Measurements from ENCODE around the gene IL6ST.

Gene IL6ST

DNA sequence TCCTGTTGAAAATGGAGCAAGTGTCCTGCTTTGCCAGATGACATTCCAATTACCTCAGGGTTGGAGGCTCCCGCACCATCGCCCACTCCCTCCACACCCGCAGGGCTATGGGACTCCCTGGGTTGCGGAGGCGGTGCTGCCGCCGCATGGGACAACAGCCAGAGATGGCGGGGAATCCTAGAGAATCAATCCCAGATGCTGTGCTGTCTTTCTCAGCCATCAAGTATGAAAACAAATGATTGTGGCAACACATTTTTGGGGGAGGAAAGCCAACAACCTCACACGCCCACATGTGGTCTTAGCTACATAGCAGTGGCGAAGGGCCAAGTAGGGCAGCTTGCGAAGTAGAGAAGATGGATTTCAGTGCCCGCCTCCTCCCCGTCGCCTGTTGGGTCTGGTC is 96.9 kb downstream of the IL6ST start:
- no peaks in the 10 kb centered on the region for H3F3A ChIP-seq (ENCODE audit: insufficient read depth, low read length)
- no peaks in the 10 kb centered on the region for H3K9me2 ChIP-seq (ENCODE audit: low read depth, low read length)
- no peaks in the 10 kb centered on the region for H3K27me3 ChIP-seq (ENCODE audit: insufficient read depth, low read length)
- H3K36me3 ChIP-seq (ENCODE audit: insufficient read depth, low read length), result no peaks in the 10 kb centered on the region
- H3K79me2 ChIP-seq (ENCODE audit: insufficient read depth, low read length), result no peaks in the 10 kb centered on the region
- no peaks in the 10 kb centered on the region for H3K4me1 ChIP-seq (ENCODE audit: insufficient read depth, low read length, severe bottlenecking)
- no peak for TF ChIP-seq EZH2 (IDR thresholded peaks at IDR 0.05; ENCODE audit: borderline replicate concordance, low read length)
- TF ChIP-seq, protein P1, sequence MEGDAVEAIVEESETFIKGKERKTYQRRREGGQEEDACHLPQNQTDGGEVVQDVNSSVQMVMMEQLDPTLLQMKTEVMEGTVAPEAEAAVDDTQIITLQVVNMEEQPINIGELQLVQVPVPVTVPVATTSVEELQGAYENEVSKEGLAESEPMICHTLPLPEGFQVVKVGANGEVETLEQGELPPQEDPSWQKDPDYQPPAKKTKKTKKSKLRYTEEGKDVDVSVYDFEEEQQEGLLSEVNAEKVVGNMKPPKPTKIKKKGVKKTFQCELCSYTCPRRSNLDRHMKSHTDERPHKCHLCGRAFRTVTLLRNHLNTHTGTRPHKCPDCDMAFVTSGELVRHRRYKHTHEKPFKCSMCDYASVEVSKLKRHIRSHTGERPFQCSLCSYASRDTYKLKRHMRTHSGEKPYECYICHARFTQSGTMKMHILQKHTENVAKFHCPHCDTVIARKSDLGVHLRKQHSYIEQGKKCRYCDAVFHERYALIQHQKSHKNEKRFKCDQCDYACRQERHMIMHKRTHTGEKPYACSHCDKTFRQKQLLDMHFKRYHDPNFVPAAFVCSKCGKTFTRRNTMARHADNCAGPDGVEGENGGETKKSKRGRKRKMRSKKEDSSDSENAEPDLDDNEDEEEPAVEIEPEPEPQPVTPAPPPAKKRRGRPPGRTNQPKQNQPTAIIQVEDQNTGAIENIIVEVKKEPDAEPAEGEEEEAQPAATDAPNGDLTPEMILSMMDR (IDR thresholded peaks at IDR 0.05; ENCODE audit: low read length), result no peak
- H3K9ac ChIP-seq (ENCODE audit: low read length), result no peak overlapping the region
- no peak overlapping the region for H3K4me3 ChIP-seq (ENCODE audit: low read depth, low read length, poor library complexity, severe bottlenecking)
- H3K4me2 ChIP-seq (ENCODE audit: low read length), result no peak overlapping the region
- H3K27ac ChIP-seq (ENCODE audit: low read depth, low read length, poor library complexity, severe bottlenecking), result no peak overlapping the region
- H4K20me1 ChIP-seq (ENCODE audit: insufficient read depth, low read length), result no peaks in the 10 kb centered on the region
- H2AFZ ChIP-seq (ENCODE audit: low read length), result no peak overlapping the region
- no peaks in the 10 kb centered on the region for H3K9me3 ChIP-seq (ENCODE audit: low read length)

DNA sequence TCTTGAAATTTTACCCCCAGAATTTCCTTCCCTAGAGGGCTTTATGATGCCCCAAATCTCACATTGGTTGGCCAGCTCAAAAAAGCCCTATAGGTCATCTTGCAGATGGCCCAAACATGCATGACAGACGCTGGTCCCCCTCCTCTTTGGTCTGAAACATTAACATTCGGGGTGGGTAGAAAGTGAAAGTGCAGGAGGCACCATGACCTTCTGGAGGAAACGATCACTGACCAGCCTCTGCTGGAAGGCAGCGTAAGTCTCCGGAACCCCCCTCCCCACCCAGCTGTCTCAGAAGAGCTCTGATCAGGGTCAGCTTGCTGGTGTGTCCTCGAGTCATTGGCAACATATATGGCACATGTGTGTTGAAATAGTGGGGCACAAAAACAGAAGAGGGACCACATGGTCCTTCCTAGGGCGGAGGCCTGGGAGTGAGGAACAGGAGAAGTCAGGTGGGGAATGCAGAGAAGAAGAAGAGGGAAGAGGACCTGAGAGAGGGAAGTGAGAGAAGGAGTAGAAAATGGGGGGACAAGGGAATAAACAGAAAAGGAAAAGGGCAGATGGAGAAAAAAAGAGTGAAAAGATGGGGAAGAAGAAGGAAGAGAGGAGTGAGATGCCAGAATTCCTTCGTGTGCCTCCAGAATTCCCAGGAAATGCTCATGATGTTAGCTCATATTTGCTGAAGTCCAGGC is 97.4 kb downstream of the IL6ST start:
- Histone ChIP-seq H3K9ac (ENCODE audit: low read length) (no peak overlapping the region), H3F3A (ENCODE audit: insufficient read depth, low read length) (no peaks in the 10 kb centered on the region), H2AFZ (ENCODE audit: low read length) (no peak overlapping the region), H3K9me2 (ENCODE audit: low read depth, low read length) (no peaks in the 10 kb centered on the region), H3K36me3 (ENCODE audit: insufficient read depth, low read length) (no peaks in the 10 kb centered on the region), H3K4me1 (ENCODE audit: insufficient read depth, low read length, severe bottlenecking) (no peaks in the 10 kb centered on the region), H3K4me2 (ENCODE audit: low read length) (no peak overlapping the region), H3K79me2 (ENCODE audit: insufficient read depth, low read length) (no peaks in the 10 kb centered on the region), H3K4me3 (ENCODE audit: low read depth, low read length, poor library complexity, severe bottlenecking) (no peak overlapping the region), H3K27ac (ENCODE audit: low read depth, low read length, poor library complexity, severe bottlenecking) (no peak overlapping the region), H3K27me3 (ENCODE audit: insufficient read depth, low read length) (no peaks in the 10 kb centered on the region), H4K20me1 (ENCODE audit: insufficient read depth, low read length) (no peaks in the 10 kb centered on the region), H3K9me3 (ENCODE audit: low read length) (no peaks in the 10 kb centered on the region)
- TF ChIP-seq, protein P1 (IDR thresholded peaks at IDR 0.05; ENCODE audit: low read length), result no peak
- TF ChIP-seq EZH2 (IDR thresholded peaks at IDR 0.05; ENCODE audit: borderline replicate concordance, low read length), result no peak

DNA sequence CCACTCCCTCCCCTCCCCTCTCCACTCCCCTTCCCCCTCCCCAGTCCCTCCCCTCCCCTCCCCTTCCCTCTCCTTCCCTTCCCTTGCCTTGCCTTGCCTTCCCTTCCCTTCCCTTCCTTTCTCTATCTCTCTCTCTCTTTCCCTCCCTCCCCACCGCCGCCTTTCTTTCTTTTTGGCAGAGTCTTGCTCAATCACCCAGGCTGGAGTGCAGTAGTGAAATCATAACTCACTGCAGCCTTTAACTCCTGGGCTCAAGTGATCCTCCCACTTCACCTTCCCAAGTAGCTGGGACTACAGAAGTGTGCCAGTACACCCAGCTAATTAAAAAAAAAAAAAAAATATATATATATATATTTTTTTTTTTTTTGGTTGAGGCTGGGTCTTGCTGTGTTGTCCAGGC is 98.1 kb downstream of the IL6ST start:
- H3K4me2 ChIP-seq (ENCODE audit: low read length), result no peak overlapping the region
- H3K4me1 ChIP-seq (ENCODE audit: insufficient read depth, low read length, severe bottlenecking), result no peaks in the 10 kb centered on the region
- no peaks in the 10 kb centered on the region for H3K36me3 ChIP-seq (ENCODE audit: insufficient read depth, low read length)
- no peaks in the 10 kb centered on the region for H3F3A ChIP-seq (ENCODE audit: insufficient read depth, low read length)
- H4K20me1 ChIP-seq (ENCODE audit: insufficient read depth, low read length), result no peaks in the 10 kb centered on the region
- no peaks in the 10 kb centered on the region for H3K79me2 ChIP-seq (ENCODE audit: insufficient read depth, low read length)
- H3K4me3 ChIP-seq (ENCODE audit: low read depth, low read length, poor library complexity, severe bottlenecking), result no peak overlapping the region
- no peaks in the 10 kb centered on the region for H3K9me3 ChIP-seq (ENCODE audit: low read length)
- no peak overlapping the region for H3K27ac ChIP-seq (ENCODE audit: low read depth, low read length, poor library complexity, severe bottlenecking)
- H3K9me2 ChIP-seq (ENCODE audit: low read depth, low read length), result no peaks in the 10 kb centered on the region
- H3K27me3 ChIP-seq (ENCODE audit: insufficient read depth, low read length), result no peaks in the 10 kb centered on the region
- no peak overlapping the region for H2AFZ ChIP-seq (ENCODE audit: low read length)
- TF ChIP-seq, protein P1 (IDR thresholded peaks at IDR 0.05; ENCODE audit: low read length), result no peak
- no peak for TF ChIP-seq EZH2 (IDR thresholded peaks at IDR 0.05; ENCODE audit: borderline replicate concordance, low read length)
- no peak overlapping the region for H3K9ac ChIP-seq (ENCODE audit: low read length)
